A673 (cell line): ENCODE measurements around the gene INPP4B.

Experiments used
- EZH2 ChIP-seq: fragments of 200-600 bp; sonication (generic); IDR thresholded peaks from 2 replicates; pipeline ENCODE4 v1.6.1; 2017; ENCODE audit warnings: borderline replicate concordance, low read depth, mild to moderate bottlenecking, mixed read lengths, antibody characterized with exemption, low read length; ENCODE audit not compliant: poor library complexity, severe bottlenecking
- TF ChIP-seq, protein P1 (sequence below): fragments of 300-800, 200-600 bp; sonication (generic); conservative IDR thresholded peaks from 2 replicates; pipeline ENCODE4 v1.5.1; 2017; ENCODE audit warnings: low read depth, mild to moderate bottlenecking, antibody characterized with exemption, low read length, moderate library complexity, mixed read lengths

DNA sequence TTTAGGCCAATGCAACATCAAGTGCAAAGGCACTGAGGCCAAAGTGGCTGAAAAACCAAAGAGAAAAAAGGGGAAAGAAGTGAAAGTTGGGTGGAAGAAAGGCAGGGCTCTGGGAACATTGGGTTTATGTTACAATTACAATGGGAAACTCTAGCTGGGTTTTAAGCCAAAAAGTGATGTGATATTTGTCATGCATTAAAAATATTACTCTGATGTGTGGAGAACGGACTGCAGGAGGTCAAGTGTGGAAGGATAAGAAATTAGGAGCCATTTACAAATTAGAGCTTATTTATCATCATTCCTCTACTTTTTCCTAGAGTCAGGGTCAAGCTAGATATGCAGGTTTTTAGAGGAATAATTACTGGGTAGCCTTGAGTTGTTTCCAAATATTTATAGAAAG, 516.8 kb downstream of the INPP4B start:
- TF ChIP-seq, protein P1, sequence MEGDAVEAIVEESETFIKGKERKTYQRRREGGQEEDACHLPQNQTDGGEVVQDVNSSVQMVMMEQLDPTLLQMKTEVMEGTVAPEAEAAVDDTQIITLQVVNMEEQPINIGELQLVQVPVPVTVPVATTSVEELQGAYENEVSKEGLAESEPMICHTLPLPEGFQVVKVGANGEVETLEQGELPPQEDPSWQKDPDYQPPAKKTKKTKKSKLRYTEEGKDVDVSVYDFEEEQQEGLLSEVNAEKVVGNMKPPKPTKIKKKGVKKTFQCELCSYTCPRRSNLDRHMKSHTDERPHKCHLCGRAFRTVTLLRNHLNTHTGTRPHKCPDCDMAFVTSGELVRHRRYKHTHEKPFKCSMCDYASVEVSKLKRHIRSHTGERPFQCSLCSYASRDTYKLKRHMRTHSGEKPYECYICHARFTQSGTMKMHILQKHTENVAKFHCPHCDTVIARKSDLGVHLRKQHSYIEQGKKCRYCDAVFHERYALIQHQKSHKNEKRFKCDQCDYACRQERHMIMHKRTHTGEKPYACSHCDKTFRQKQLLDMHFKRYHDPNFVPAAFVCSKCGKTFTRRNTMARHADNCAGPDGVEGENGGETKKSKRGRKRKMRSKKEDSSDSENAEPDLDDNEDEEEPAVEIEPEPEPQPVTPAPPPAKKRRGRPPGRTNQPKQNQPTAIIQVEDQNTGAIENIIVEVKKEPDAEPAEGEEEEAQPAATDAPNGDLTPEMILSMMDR = no peak
- TF ChIP-seq EZH2 = no peak
